Measurements from ENCODE around the gene PARP2.

GRCh38 chr14:20305265-20306078 lies 38.0 kb upstream of the PARP2 start, which contains the start of gene TTC5:
- TF ChIP-seq CTCF (IDR thresholded peaks at IDR 0.05 in 8 of 11, conservative IDR thresholded peaks at IDR 0.05 in 3 of 11) (peak; percentile 61 to 94 (median 92)), POLR2A (IDR thresholded peaks at IDR 0.05) (no peak), POLR2AphosphoS5 (IDR thresholded peaks at IDR 0.05) (peak in 2 of 3 donors; percentile 61 to 80)

Measured in spleen (tissue), 7 donors.